IPS DF 4.7 (cell line): ENCODE data around the gene FAH.

ENCODE experiments used
- DNase-seq: peaks from one replicate; pipeline ENCODE4 v3.0.0-alpha.2; 2013; ENCODE audit warnings: low spot score; ENCODE audit errors: extremely low read depth

The FAH gene

GRCh38 chr15:80173022-80173759 is 20.4 kb downstream of the FAH start:
- no peak for DNase-seq

- DNase-seq, result no peak
Observed at GRCh38 chr15:80174017-80174746, 21.4 kb downstream of the FAH start.

- no peak for DNase-seq
Observed at GRCh38 chr15:80175436-80175835, 22.6 kb downstream of the FAH start.

GRCh38 chr15:80176443-80176842 is 23.6 kb downstream of the FAH start:
- no peak for DNase-seq

- DNase-seq, result no peak
Observed at GRCh38 chr15:80177156-80177555, 24.4 kb downstream of the FAH start.

- DNase-seq, result no peak
Observed at GRCh38 chr15:80179025-80179759, 26.4 kb downstream of the FAH start.

GRCh38 chr15:80179935-80180334 is 27.1 kb downstream of the FAH start:
- DNase-seq, result no peak

GRCh38 chr15:80180468-80180867 is 27.7 kb downstream of the FAH start:
- no peak for DNase-seq

GRCh38 chr15:80180986-80181385 is 28.2 kb downstream of the FAH start:
- no peak for DNase-seq

GRCh38 chr15:80182611-80183261 is 29.9 kb downstream of the FAH start:
- no peak for DNase-seq

- DNase-seq, result no peak
Observed at GRCh38 chr15:80183306-80183705, 30.5 kb downstream of the FAH start.

GRCh38 chr15:80183886-80184285 is 31.1 kb downstream of the FAH start:
- no peak for DNase-seq

- DNase-seq, result no peak
Observed at GRCh38 chr15:80184554-80184953, 31.8 kb downstream of the FAH start.

- no peak for DNase-seq
Observed at GRCh38 chr15:80185152-80185551, 32.4 kb downstream of the FAH start.

- DNase-seq, result no peak
Observed at GRCh38 chr15:80186066-80186465, 33.3 kb downstream of the FAH start.

- no peak for DNase-seq
Observed at GRCh38 chr15:80186597-80186996, 33.8 kb downstream of the FAH start.

GRCh38 chr15:80188251-80188650 is 35.5 kb downstream of the FAH start:
- no peak for DNase-seq

GRCh38 chr15:80191198-80191597 is 38.4 kb downstream of the FAH start:
- DNase-seq, result no peak

- DNase-seq, result no peak
Observed at GRCh38 chr15:80191897-80192595, 39.2 kb downstream of the FAH start.

- no peak for DNase-seq
Observed at GRCh38 chr15:80194186-80194585, 41.4 kb downstream of the FAH start.

GRCh38 chr15:80194914-80195313 is 42.1 kb downstream of the FAH start:
- no peak for DNase-seq
